Activated gamma-delta T cell treated with anti-CD3 and anti-CD28 coated beads, Interleukin-2, amount 50 U/mL, for 16 hours (primary cell): ENCODE data around the gene SOBP.

Source experiments
- DNase-seq: peaks from one replicate; pipeline ENCODE4 v3.0.0-alpha.2; 2020; ENCODE audit warnings: low read depth

Gene SOBP

DNA sequence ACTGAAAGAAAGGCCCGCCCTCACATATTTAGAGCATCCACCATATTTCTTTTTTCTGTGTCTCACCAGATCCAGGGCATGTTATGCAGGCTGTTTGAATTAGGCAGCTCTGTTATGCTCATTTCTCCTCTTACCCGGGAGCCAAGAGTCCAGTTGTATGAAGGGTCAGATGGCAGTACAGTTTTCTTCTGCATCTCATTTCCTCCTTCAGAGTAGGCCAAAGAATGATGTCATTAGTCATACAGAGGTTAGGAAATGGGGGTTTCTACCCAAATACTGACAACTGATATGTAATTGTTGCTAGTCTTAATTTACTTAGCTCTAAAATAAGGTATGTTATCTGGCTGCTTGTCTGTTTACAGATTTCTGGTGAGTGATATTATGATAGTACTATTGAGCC is 130.8 kb downstream of the SOBP start:
- no peak for DNase-seq

DNA sequence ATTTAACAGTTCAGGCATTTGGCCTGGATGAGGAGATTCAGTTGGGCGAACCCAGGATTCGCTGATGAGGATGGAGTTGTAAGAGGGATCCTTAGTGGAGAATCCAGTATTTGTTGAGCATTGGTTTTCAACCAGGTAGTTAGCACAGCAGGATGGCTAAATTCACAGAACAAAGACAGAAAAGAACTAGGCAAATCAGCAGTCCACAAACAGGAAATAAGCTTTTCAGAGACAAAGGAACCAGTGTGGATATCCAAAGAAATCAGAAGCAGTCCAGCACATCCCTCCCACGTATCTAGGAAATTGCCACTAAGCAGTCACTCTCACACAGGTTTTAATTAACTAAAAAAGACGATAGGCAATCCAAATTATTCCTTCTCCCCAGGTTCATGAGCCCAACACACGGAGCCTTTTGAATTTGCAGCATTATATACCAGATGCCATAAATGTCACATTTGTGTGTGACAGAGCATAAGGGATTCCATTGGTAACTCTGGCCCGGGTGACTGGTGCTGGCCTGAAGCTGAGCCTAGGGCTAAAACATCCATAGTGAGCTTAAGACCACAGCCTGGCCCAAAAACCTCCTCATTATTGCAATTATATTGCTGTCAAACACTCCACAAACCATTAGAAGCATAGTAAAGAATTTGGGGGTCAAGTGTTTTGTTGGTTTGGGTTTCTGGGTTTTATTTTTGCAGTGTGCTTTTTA is 131.5 kb downstream of the SOBP start:
- DNase-seq: no peak

DNA sequence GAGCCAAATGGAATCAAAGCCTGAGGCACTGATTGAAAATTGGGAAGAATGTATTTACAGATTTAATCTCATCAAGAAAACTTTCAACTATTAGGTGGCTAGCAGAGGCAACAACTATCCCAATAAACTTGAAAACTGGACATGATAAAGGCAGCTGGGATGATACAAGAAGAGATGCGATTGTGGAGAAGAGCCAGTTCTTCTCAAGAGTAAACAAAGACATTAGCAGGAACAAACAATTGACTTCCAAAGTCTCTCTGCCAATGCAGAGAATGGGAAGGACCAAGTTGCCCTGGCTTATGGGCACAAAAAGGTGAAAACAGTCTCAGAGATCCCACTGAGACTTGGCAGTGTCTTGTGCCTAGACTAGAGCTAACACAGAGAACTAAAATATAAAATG is 132.4 kb downstream of the SOBP start:
- DNase-seq: no peak

DNA sequence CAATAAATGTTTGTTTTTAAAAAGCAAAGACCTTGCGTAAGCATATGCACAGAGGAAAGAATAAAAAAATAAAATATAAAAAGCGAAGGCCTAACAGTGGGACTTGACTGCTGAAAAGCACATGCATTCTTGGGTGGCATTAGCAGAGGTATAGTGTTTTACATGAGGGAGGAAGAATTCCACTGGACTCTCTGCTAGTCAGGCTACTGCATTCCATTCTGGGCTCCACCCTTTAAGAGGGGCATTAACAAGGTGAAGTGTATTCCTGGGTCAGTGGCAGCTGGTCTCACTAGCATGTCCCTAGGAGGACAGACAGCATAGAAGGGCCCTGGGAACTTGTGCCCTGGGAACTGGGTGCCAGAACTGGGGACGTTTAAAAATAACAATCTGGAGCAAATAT is 134.1 kb downstream of the SOBP start:
- DNase-seq: no peak

DNA sequence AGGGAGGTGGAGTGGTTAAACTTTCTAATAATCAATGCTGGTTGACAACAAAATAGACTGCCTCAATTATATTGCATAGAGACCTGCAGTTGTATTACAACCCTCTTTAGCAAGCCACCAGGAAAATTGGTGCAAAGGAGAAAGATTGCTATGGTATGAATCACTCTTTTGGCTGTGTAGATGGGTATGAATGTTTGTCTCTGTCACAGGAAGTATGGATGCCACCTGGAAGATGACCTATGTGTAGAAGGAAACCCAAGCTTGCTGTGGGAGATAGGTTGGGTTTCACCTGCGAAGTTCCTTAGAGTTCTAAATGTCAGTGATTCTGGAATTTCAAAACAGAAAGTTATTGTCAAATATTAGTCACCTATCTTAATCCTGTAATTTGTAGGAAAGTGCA is 134.6 kb downstream of the SOBP start:
- DNase-seq: no peak

DNA sequence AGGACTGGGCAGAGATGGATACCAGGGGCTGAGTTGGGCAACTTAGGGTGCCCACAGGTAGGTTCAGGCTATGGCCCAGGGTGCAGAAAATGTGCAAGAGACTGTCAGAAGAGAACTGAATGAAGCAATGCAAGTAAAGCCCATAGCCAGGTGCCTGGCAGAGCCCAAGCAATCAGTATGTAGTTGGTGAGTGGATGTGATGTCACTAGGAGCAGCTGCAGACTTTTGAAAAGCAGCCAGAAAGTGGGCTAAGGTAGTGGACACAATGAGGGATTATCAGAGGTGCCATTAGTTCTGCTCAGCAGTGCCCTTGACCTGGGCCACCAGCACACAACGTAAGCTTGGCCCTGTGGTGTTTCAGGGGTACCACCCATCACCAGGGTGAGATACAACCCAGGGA is 135.3 kb downstream of the SOBP start:
- no peak for DNase-seq

DNA sequence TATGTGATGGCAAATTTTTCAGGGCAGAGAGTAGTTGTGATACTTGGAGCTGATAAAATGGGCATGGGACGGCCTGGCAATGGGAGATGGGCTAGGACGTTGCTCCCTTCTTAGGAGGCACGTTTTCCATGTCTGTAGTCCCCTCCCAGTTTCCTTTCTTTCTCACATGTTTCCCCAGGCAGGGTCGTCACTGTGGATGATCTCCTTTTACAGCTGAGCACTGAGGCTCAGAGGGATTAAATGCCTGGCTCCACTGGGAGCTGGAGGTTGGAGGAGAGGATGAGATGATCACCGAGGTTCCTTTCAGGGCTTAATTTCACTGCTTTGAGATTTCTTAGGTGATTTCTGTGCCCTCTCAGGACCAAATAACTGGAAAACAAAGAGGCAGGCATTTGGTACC is 136.7 kb downstream of the SOBP start:
- DNase-seq: no peak

DNA sequence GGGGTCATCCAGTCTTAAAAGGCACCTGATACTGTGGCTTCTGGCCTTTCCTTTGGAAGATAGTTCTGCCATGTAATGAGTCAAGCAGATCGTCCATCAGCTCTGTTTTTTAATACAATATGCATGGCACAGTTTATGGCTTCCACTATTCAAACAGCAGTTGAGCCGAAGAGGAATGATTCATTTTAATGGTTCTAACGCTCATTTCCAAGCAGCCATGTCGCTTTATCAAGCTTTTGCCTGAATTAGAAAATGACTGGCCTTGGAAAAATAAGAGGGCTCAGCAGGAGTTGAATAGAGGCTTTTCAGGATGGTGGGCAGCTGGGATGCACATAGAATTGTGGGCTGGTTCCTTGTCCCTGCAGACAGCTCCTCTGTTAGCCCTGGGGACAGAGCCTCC is 138.1 kb downstream of the SOBP start:
- DNase-seq: no peak

DNA sequence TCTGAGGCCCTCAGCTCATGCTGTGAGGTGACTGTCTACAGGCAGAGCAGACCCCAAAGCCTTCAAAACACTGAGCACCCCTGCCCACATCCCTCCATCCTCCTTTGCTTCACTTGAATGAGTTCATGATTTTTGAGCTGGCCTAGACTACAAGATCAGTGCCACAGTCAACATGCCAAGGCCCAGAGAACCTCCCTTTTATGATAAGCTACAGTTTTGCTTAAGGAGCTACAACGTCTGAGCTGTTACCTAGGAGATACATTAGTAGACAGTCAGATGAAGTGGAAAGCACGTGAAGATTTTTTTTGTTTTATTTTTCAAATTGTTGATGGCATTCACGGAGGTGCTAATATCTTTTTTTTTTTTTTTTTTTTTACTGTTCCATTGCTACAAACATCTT is 139.0 kb downstream of the SOBP start:
- DNase-seq: no peak

DNA sequence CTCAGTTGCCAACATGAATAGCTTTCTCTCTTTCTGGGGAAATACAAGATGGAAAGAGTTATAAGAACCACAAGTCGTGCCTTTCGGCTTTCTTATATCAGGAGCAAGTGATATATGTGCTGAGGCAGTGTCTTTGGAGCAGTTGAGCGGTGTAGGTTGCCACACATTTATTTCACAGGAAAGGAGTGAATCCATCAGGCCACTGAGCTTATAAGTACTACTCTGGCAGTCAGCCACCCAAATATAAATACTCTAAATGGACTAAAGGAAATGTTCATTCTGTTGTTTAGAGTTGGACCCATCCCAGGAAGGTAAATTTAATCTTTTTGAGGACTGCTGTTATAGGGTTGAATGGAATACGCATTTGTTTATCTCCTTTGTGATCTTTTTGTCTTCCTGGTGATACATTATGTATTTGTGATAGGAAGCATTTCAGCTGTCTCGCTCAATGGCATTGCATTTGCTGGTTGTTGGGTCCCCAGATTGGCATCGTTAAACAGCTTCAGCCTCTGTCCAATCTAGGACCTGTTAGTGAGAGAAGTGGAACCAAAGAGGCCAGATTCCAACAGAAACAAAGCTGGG is 139.7 kb downstream of the SOBP start:
- no peak for DNase-seq

DNA sequence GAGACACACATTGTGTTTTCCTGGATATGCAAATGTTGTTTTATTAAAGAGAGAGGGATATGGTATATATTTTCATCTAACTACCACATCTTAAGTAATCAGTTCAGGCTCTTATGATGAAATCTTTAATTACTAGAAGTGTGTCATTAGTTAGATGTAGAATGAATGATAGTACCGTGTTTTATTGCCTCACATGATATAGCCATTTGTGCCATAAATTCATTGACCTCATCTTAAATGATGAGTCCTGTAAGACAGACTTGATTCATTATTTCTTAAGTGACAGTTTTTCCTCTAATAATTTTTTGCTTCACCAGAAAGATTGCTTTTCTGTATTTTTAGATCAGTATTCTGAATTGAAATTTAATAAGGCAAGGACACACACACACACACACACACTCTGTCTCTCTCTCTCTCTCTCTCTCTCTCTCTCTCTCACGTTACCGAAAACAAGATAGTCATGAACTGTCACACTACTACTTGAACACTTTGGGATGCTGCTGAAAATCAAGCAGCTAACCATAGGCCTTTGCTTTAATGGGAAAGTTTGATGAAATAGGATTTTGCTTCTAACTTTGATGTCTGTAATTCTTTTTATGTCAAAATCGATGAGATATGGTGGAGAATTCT is 140.5 kb downstream of the SOBP start:
- DNase-seq: no peak

DNA sequence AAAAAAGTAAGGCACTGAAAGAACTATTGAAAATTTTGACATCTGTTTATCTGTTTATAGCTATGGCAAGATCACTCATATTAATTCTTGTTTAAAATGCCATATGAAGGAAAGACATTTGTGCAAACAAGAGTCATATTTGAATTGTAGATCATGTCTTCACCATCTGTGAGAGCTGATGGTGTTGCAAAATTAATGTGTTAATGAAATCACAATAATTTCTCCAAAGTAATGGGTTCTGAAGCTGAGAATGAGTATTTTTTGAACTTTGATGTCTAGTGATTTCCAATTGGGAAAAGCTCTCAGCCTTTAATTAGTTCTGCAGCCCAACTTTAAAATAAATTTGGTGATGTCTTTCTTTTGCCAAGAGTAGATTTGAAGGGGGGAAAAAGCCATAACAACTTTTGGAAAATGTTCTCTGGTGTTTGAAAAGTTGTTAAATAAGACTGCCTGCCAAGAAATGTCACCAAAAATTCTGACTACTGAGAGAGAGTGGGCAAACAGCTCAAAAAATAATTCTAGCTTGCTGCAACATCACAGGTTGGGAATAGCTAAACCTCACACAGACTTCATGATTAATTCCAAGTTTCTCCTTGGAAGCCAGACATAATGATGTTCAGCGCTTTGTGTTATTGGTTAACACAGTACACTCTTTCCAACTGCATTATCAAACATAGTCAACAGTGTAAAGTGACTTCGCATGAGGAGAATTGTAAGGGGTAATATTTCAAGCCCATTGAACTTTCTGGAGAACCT is 142.6 kb downstream of the SOBP start:
- no peak for DNase-seq

DNA sequence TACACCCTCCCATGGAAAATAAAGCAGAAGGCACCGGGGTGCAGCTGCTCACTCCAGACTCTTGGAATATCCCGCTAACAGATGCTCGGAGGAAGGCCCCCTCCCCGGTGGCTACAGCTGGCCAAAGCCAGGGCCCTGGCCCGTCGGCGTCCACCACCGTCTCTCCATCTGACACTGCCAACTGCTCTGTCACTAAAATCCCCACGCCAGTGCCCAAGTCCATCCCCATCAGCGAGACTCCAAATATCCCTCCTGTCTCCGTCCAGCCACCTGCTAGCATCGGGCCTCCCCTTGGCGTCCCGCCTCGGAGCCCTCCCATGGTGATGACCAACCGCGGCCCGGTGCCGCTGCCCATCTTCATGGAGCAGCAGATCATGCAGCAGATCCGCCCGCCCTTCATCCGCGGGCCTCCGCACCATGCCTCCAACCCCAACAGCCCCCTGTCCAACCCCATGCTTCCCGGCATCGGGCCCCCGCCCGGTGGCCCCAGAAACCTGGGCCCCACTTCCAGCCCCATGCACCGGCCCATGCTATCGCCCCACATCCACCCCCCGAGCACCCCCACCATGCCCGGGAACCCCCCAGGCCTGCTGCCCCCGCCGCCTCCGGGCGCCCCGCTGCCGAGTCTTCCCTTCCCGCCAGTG is 143.9 kb downstream of the SOBP start:
- no peak for DNase-seq

DNA sequence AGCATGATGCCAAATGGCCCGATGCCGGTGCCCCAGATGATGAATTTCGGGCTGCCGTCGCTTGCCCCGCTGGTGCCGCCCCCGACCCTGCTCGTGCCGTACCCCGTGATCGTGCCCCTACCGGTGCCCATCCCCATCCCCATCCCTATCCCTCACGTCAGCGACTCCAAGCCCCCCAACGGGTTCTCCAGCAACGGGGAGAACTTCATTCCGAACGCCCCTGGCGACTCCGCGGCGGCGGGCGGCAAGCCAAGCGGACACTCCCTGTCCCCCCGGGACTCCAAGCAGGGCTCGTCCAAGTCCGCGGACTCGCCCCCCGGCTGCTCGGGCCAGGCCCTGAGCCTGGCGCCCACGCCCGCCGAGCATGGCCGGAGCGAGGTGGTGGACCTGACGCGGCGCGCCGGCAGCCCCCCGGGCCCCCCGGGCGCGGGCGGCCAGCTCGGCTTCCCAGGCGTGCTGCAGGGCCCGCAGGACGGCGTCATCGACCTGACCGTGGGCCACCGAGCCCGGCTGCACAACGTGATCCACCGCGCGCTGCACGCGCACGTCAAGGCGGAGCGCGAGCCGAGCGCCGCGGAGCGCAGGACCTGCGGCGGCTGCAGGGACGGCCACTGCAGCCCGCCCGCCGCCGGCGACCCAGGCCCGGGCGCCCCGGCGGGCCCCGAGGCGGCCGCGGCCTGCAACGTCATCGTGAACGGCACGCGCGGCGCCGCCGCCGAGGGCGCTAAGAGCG is 144.6 kb downstream of the SOBP start:
- DNase-seq: no peak

DNA sequence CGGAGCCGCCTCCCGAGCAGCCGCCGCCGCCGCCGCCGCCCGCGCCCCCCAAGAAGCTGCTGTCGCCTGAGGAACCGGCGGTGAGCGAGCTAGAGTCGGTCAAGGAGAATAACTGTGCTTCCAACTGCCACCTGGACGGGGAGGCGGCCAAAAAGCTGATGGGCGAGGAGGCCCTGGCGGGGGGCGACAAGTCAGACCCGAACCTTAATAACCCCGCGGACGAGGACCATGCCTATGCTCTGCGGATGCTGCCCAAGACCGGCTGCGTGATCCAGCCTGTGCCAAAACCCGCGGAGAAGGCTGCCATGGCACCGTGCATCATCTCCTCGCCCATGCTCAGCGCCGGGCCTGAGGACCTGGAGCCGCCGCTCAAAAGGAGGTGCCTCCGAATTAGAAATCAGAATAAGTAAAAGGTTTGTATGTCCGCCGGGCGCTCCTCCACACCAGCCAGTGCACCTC is 145.2 kb downstream of the SOBP start:
- no peak for DNase-seq

DNA sequence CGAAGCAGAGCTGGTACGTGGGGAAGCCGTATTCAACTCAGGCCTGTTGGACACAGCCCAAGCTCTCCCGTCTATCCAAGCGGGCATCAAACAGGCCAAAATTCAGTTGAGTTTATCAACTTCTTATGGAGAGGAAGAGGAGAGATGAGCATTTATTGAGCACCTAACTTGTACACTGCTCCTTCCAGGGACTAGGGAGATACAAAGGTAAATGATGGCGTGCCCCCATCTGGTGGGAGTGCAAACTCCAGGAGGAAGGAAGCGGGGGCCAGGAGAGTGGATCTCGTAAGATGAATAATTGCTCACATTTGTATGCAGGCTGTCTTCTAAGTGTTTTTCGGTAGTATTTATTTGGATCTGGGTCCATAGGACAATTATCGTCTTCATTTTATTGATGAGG is 146.6 kb downstream of the SOBP start:
- no peak for DNase-seq

DNA sequence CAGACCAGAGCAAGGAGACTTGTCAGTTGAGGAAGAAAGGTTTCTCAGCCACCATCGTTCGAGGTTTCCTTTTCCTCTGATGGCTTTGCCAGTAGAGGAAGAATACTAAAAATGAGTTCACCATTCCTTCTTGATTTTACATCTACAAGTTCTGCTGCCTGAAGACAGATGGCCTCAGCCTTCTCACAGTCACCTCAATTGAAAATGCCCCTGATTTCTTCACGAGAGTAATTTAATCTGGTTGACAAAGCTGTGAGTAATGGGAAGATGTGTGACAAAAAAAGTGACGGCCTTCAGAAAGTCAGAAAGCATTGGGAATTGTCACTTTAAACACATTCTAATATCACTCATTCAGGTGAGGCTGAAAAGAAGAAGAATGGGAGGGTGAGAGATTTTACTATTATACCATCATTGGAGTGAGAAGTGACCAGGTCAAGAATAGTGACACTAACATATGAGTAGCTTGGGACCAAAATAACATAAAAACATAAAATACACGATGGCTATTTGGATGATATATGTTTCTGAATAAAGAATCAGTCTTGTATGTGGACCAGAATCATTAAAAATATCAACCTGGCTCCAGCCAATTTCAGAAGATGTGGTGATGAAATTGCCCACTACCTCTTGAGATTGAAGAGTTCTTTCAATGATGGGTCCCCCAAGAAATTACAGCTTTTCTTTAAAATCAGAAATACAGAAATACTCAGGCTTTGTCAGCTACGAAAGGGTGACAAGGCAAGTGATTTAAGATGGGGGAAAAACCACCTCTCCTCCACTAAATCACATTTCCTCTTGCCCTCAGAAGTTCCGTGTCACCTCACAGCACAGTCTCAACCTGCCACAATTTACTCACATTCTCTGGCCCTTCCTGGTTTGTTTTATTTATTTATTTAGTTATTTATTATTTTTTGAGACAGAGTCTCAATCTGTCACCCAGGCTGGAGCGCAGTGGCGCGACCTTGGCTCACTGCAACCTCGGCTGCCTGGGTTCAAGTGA is 147.7 kb downstream of the SOBP start:
- DNase-seq: no peak

DNA sequence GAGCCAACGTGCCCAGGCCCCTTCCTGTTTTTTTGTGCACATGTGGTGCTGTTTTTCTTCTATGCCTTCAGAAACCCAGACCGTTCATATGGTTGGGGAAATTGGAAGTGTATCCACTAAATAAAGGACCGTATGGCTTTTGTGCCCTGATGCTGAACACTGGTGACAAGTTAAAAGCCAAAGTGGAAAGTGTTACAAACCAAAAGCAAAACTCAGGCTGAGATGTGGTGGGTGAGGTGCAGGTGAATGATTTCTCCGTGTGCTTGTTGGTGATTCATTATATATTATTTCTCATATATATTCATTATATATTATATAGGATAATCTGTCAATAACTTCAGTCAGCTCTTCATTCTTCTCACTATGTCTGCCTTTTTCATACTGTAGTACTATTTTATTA is 148.6 kb downstream of the SOBP start:
- DNase-seq: no peak

DNA sequence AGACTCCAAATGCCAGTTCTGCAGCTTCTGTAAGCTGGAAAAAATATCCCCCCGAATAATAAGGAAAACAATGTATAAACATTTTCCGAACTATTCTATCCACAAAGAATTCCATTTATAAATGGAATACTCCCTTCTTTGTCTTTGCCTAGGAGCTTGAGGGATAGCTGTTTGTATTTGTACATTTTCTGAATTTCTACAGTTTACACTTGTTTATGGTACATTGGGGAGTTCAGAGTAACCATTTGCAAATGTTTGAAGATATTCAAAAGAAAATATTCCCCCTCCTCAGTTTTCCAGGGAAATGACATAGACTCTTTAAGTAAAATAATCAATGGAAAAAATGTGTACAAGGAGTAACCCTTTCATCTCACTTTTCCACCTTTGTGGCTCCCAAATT is 149.6 kb downstream of the SOBP start:
- no peak for DNase-seq

DNA sequence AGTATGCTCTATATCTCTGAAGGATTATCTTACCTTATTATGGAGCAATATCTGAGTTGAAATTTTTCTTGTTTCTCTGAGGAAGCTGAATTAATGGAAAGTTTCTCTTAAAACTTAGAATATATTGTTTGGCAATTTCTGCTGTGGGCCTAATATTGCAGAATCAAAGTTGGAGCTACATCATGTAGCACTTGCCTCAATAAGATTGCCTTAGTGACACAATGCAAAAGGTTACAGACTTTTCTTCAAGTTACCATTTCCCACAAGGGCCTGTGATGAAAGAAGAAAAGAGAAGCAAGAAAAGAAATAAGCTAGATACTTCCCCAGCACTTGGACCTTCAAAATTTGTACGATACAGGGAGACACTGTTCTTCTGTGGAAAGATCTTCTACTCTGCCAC is 151.2 kb downstream of the SOBP start:
- DNase-seq: no peak
